Measurements from ENCODE around the gene GABPA. TPM values are rescaled to one million over a fixed set of nuclear protein-coding genes. Genes with fewer than 3 reads are reported as not detected.

Gene GABPA
- total RNA-seq, 1 donor from 2014 or later = 15.5 TPM

DNA sequence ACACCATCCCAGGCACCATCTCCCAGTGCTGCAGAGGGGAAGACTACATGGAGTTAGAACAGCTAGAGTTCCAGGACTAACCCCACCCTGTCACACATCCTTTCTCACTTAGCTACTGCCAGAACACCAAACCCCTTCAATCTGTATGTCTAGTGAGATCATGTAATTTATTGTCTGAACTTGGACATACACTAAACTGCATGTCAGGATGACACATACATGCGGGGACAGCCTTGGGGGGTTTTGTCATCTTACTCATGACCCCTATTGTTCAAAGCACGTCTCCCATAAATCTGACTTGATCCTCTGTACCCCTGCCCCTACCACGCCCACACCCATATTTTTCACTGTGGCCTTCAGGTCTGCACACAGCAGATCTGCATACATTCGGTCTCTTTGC lies 71.3 kb downstream of the GABPA start:
- intact Hi-C loops (cut with micrococcal nuclease) = no loop called here
- TF ChIP-seq, protein P1, sequence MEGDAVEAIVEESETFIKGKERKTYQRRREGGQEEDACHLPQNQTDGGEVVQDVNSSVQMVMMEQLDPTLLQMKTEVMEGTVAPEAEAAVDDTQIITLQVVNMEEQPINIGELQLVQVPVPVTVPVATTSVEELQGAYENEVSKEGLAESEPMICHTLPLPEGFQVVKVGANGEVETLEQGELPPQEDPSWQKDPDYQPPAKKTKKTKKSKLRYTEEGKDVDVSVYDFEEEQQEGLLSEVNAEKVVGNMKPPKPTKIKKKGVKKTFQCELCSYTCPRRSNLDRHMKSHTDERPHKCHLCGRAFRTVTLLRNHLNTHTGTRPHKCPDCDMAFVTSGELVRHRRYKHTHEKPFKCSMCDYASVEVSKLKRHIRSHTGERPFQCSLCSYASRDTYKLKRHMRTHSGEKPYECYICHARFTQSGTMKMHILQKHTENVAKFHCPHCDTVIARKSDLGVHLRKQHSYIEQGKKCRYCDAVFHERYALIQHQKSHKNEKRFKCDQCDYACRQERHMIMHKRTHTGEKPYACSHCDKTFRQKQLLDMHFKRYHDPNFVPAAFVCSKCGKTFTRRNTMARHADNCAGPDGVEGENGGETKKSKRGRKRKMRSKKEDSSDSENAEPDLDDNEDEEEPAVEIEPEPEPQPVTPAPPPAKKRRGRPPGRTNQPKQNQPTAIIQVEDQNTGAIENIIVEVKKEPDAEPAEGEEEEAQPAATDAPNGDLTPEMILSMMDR (IDR thresholded peaks at IDR 0.05; ENCODE audit: borderline replicate concordance) = no peak
- H3K27me3 ChIP-seq (ENCODE audit: low read depth) = no peaks in the 10 kb centered on the region
- DNase-seq = no peak
- no peaks in the 10 kb centered on the region for H3K36me3 ChIP-seq
- no peaks in the 10 kb centered on the region for H3K4me1 ChIP-seq
- H3K4me3 ChIP-seq = no peak overlapping the region
- H3K9me3 ChIP-seq (replicated peaks) = no peaks in the 10 kb centered on the region
- H3K27ac ChIP-seq (replicated peaks) = no peak overlapping the region

DNA sequence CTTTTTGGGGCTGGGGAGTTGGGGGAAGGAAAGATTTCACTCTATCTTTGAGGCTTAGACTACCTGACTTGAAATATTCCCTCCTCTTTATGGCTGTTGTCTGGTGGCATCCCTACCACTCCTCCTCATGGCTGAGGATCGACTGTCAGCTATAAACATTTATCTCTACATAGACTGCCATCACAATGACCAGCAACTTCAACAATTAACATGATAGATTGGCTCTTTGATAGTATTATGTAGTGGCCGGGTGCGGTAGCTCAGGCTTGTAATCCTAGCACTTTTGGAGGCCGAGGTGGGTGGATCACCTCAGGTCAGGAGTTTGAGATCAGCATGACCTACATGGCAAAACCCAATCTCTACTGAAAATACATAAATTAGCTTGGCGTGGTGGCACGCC lies 72.4 kb downstream of the GABPA start:
- no peaks in the 10 kb centered on the region for H3K27me3 ChIP-seq (ENCODE audit: low read depth)
- no peak overlapping the region for H3K27ac ChIP-seq (replicated peaks)
- no peak overlapping the region for H3K4me3 ChIP-seq
- intact Hi-C loops (cut with micrococcal nuclease) = no loop called here
- no peaks in the 10 kb centered on the region for H3K4me1 ChIP-seq
- no peak for DNase-seq
- no peaks in the 10 kb centered on the region for H3K36me3 ChIP-seq
- H3K9me3 ChIP-seq (replicated peaks) = no peaks in the 10 kb centered on the region
- TF ChIP-seq, protein P1 (IDR thresholded peaks at IDR 0.05; ENCODE audit: borderline replicate concordance) = no peak

DNA sequence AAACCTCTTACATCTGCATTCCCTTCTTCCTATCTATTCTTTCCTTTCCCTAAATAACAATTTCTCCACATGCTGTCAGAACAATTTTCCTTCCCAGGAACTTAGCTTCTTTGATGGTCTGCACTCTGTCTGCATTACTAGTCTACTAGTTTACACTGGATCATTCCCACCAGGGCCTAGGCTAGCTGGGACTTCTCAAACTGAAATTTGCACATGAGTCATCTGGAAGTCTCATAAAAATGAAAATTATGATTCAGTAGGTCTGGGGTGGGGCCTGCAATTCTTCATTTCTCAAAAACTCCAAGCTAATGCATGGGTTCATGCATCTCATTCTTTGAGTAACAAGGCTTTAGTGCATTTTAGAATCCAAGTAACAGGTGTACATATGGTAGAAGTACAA lies 74.2 kb downstream of the GABPA start:
- Histone ChIP-seq H3K4me3 (no peak overlapping the region), H3K9me3 (replicated peaks) (no peaks in the 10 kb centered on the region), H3K4me1 (no peaks in the 10 kb centered on the region), H3K27ac (replicated peaks) (no peak overlapping the region), H3K27me3 (ENCODE audit: low read depth) (no peaks in the 10 kb centered on the region), H3K36me3 (no peaks in the 10 kb centered on the region)
- TF ChIP-seq, protein P1 (IDR thresholded peaks at IDR 0.05; ENCODE audit: borderline replicate concordance) = no peak
- intact Hi-C loops (cut with micrococcal nuclease) = no loop called here
- no peak for DNase-seq

DNA sequence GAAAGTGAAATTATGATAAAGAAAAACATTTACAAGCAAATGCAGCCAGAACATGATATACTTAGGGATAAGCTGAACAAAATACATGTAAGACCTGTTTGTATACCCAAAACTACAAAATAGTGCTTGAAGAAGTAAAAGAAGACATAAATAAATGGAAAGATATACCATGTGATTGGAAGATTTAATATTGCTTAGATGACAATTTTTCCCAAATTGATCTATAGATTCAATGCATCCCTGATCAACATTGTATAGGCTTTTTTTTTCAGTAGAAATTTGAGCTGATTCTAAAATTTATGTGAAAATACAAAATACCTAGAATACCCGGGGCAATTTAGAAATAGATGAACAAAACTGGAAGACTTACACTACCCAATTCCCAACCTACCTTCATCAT lies 76.4 kb downstream of the GABPA start:
- no peaks in the 10 kb centered on the region for H3K27me3 ChIP-seq (ENCODE audit: low read depth)
- H3K9me3 ChIP-seq (replicated peaks) = no peaks in the 10 kb centered on the region
- H3K27ac ChIP-seq (replicated peaks) = no peak overlapping the region
- no peaks in the 10 kb centered on the region for H3K36me3 ChIP-seq
- TF ChIP-seq, protein P1 (IDR thresholded peaks at IDR 0.05; ENCODE audit: borderline replicate concordance) = no peak
- no peaks in the 10 kb centered on the region for H3K4me1 ChIP-seq
- H3K4me3 ChIP-seq = no peak overlapping the region
- no peak for DNase-seq
- intact Hi-C loops (cut with micrococcal nuclease) = no loop called here

DNA sequence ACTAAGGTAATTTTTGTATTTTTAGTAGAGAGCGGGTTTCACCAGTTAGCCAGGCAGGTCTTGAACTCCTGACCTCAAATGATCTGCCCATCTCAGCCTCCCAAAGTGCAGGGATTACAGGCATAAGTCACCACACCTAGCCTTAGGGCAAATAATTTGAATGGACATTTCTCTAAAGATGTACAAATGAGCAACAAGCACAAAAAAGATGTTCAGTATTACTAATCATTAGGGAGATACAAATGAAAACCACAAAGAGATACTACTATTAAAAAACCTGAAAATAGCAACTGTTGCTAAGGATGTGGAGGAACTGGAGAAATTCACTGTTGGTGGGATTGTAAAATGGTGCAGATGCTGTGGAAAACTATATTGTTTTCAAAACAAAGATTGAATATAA lies 79.1 kb downstream of the GABPA start:
- no peaks in the 10 kb centered on the region for H3K9me3 ChIP-seq (replicated peaks)
- TF ChIP-seq, protein P1 (IDR thresholded peaks at IDR 0.05; ENCODE audit: borderline replicate concordance) = no peak
- H3K27ac ChIP-seq (replicated peaks) = no peak overlapping the region
- no peaks in the 10 kb centered on the region for H3K36me3 ChIP-seq
- H3K4me3 ChIP-seq = no peak overlapping the region
- no peaks in the 10 kb centered on the region for H3K4me1 ChIP-seq
- H3K27me3 ChIP-seq (ENCODE audit: low read depth) = no peaks in the 10 kb centered on the region
- no peak for DNase-seq
- intact Hi-C loops (cut with micrococcal nuclease) = no loop called here

DNA sequence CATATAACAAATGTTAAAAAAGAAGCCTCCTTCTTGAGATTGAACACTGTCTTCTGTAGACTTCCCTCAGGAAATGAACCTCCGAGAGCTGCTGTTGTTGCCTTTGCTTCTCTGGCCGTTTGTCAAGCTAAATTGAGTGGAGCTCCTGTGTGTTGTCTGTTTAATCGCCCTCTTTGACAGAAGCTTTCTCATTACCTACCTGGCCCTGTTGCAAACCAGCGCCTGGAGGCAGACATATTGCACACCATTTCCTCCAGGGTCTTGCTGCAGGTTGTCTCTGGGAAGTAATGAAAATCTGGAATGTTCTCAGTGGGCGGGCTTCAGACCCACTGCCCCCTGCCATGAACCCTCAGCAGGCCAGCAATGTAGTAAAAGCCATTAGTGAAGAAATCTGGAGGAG lies 83.3 kb downstream of the GABPA start:
- no peak overlapping the region for H3K27ac ChIP-seq (replicated peaks)
- H3K4me1 ChIP-seq = no peaks in the 10 kb centered on the region
- H3K36me3 ChIP-seq = no peaks in the 10 kb centered on the region
- no peaks in the 10 kb centered on the region for H3K27me3 ChIP-seq (ENCODE audit: low read depth)
- no peaks in the 10 kb centered on the region for H3K9me3 ChIP-seq (replicated peaks)
- intact Hi-C loops (cut with micrococcal nuclease) = no loop called here
- DNase-seq = no peak
- TF ChIP-seq, protein P1 (IDR thresholded peaks at IDR 0.05; ENCODE audit: borderline replicate concordance) = no peak
- no peak overlapping the region for H3K4me3 ChIP-seq

Data from left ventricle myocardium inferior (tissue), 1 donor.